GM12873 (cell line): ENCODE measurements around the gene TP53I13.

Experiments used
- CTCF ChIP-seq: IDR thresholded peaks from 2 replicates; pipeline ENCODE4 v1.5.1; 2012; ENCODE audit warnings: low read depth, mild to moderate bottlenecking, moderate library complexity, low read length, control low read depth; ENCODE audit not compliant: insufficient read depth; ENCODE audit errors: missing control alignments

The TP53I13 gene

GRCh38 chr17:29603109-29603674 lies 34.7 kb downstream of the TP53I13 start:
- TF ChIP-seq CTCF: no peak

- no peak for TF ChIP-seq CTCF
Observed at GRCh38 chr17:29607557-29608195, 39.2 kb downstream of the TP53I13 start.

- no peak for TF ChIP-seq CTCF
Observed at GRCh38 chr17:29608986-29609385, 40.5 kb downstream of the TP53I13 start.

GRCh38 chr17:29610395-29610794 lies 41.9 kb downstream of the TP53I13 start:
- no peak for TF ChIP-seq CTCF

GRCh38 chr17:29611351-29612093 lies 43.0 kb downstream of the TP53I13 start:
- TF ChIP-seq CTCF: no peak

GRCh38 chr17:29612094-29612403 lies 43.5 kb downstream of the TP53I13 start:
- no peak for TF ChIP-seq CTCF

GRCh38 chr17:29612404-29613280 lies 44.1 kb downstream of the TP53I13 start:
- no peak for TF ChIP-seq CTCF
